ENCODE results near the gene ANKRD33B.
"Not testable (repeated sequence)": the region's sequence is repeated elsewhere in the genome, so short reads cannot be mapped to it uniquely, and the experiment has no call there.

Gene ANKRD33B

GRCh38 chr5:10559871-10560270 is 4.0 kb upstream of the ANKRD33B start:
- no peak for DNase-seq

GRCh38 chr5:10562201-10563109 is 1.4 kb upstream of the ANKRD33B start:
- peak; percentile 17 to 65 for DNase-seq

- peak; percentile 53 to 59 for DNase-seq
These were observed 543 bp upstream of the ANKRD33B start for GRCh38 chr5:10563110-10563944.

GRCh38 chr5:10564838-10565784 is 1.2 kb downstream of the ANKRD33B start:
- no peak for DNase-seq

GRCh38 chr5:10565785-10566542 is 2.1 kb downstream of the ANKRD33B start:
- no peak for DNase-seq

- no peak for DNase-seq
These were observed 2.7 kb downstream of the ANKRD33B start for GRCh38 chr5:10566543-10567068.

GRCh38 chr5:10567121-10567591 is 3.3 kb downstream of the ANKRD33B start:
- no peak for DNase-seq

- no peak for DNase-seq
These were observed 4.0 kb downstream of the ANKRD33B start for GRCh38 chr5:10567781-10568321.

GRCh38 chr5:10570540-10570939 is 6.7 kb downstream of the ANKRD33B start:
- DNase-seq = not testable (repeated sequence)

GRCh38 chr5:10572451-10572850 is 8.6 kb downstream of the ANKRD33B start:
- no peak for DNase-seq

GRCh38 chr5:10573487-10574145 is 9.7 kb downstream of the ANKRD33B start:
- DNase-seq = no peak

GRCh38 chr5:10574879-10575278 is 11.0 kb downstream of the ANKRD33B start:
- DNase-seq = not testable (repeated sequence)

GRCh38 chr5:10576121-10576789 is 12.4 kb downstream of the ANKRD33B start:
- no peak for DNase-seq

GRCh38 chr5:10576790-10577189 is 12.9 kb downstream of the ANKRD33B start:
- no peak for DNase-seq

- no peak for DNase-seq
These were observed 13.8 kb downstream of the ANKRD33B start for GRCh38 chr5:10577371-10578292.

- DNase-seq = no peak
These were observed 14.4 kb downstream of the ANKRD33B start for GRCh38 chr5:10578293-10578665.

- DNase-seq = peak in 1 of 2 donors; percentile 65
These were observed 15.0 kb downstream of the ANKRD33B start for GRCh38 chr5:10578869-10579268.
